Loucy (cell line): Measurements from ENCODE around the gene PRR5L.

ENCODE experiments used
- H2AFZ ChIP-seq: fragments of 200-600 bp; sonication (generic); 2 replicates; pipeline ENCODE4 v1.6.0; 2016; ENCODE audit warnings: antibody characterized with exemption, mild to moderate bottlenecking, low read length, moderate library complexity
- H3F3A ChIP-seq: fragments of 200-600 bp; 2 replicates; pipeline ENCODE4 v1.6.0; 2016; ENCODE audit warnings: antibody characterized with exemption, low read depth, mild to moderate bottlenecking
- H3K27me3 ChIP-seq: fragments of 200-600 bp; sonication (generic); 2 replicates; pipeline ENCODE4 v1.6.1; 2014; ENCODE audit warnings: low read length, mild to moderate bottlenecking; ENCODE audit not compliant: insufficient read depth, poor library complexity, severe bottlenecking
- H3K36me3 ChIP-seq: fragments of 200-600 bp; sonication (generic); 2 replicates; pipeline ENCODE4 v1.6.1; 2016; ENCODE audit warnings: low read length; ENCODE audit not compliant: insufficient read depth
- H3K4me1 ChIP-seq: fragments of 200-600 bp; sonication (generic); 2 replicates; pipeline ENCODE4 v1.5.1; 2014; ENCODE audit warnings: low read length, mild to moderate bottlenecking; ENCODE audit not compliant: insufficient read depth, poor library complexity, severe bottlenecking
- H3K4me2 ChIP-seq: fragments of 200-600 bp; sonication (generic); 2 replicates; pipeline ENCODE4 v1.6.0; 2014; ENCODE audit warnings: antibody characterized with exemption, low read length, low read depth, mild to moderate bottlenecking; ENCODE audit not compliant: poor library complexity, severe bottlenecking
- H3K4me3 ChIP-seq: fragments of 200-600 bp; sonication (generic); 2 replicates; pipeline ENCODE4 v1.5.1; 2014; ENCODE audit warnings: low read length, mild to moderate bottlenecking, mixed read lengths; ENCODE audit not compliant: poor library complexity, severe bottlenecking
- H3K79me2 ChIP-seq: fragments of 200-600 bp; sonication (generic); 2 replicates; pipeline ENCODE4 v1.6.1; 2014; ENCODE audit warnings: low read length; ENCODE audit not compliant: insufficient read depth
- H3K9ac ChIP-seq: fragments of 200-600 bp; sonication (generic); 2 replicates; pipeline ENCODE4 v1.6.0; 2014; ENCODE audit warnings: mild to moderate bottlenecking, low read depth, low read length, moderate library complexity; ENCODE audit not compliant: poor library complexity, severe bottlenecking
- H3K9me2 ChIP-seq: fragments of 200-600 bp; sonication (generic); replicated peaks from 2 replicates; pipeline ENCODE4 v1.6.1; 2016; ENCODE audit warnings: low read depth, low read length, mixed read lengths
- H3K9me3 ChIP-seq: fragments of 200-600 bp; sonication (generic); 2 replicates; pipeline ENCODE4 v1.6.1; 2014; ENCODE audit warnings: mild to moderate bottlenecking, antibody characterized with exemption, low read length, low read depth; ENCODE audit not compliant: insufficient read depth
- H4K20me1 ChIP-seq: fragments of 200-600 bp; sonication (generic); 2 replicates; pipeline ENCODE4 v1.6.0; 2014; ENCODE audit warnings: antibody characterized with exemption, low read length, mild to moderate bottlenecking; ENCODE audit not compliant: insufficient read depth, poor library complexity, severe bottlenecking
- CTCF ChIP-seq: fragments of 200-600 bp; sonication (generic); conservative IDR thresholded peaks from 2 replicates; pipeline ENCODE4 v1.5.1; 2014; ENCODE audit warnings: mild to moderate bottlenecking, antibody characterized with exemption, low read length
- EZH2phosphoT487 ChIP-seq: fragments of 200-600 bp; IDR thresholded peaks from 2 replicates; pipeline ENCODE4 v1.6.1; 2018; ENCODE audit warnings: antibody characterized with exemption, mild to moderate bottlenecking, moderate library complexity, borderline replicate concordance

PRR5L gene

GRCh38 chr11:36360318-36360717, 64.2 kb downstream of the PRR5L start:
- TF ChIP-seq EZH2phosphoT487 (no peak), CTCF (no peak)
- H3K9me3 ChIP-seq: no peaks in the 10 kb centered on the region
- H4K20me1 ChIP-seq: no peaks in the 10 kb centered on the region
- no peaks in the 10 kb centered on the region for H3K79me2 ChIP-seq
- peaks cover 27% of the 10 kb centered on the region for H3F3A ChIP-seq
- peak overlapping the region; percentile 56 for H3K4me3 ChIP-seq
- no peaks in the 10 kb centered on the region for H3K36me3 ChIP-seq
- no peaks in the 10 kb centered on the region for H3K9me2 ChIP-seq
- peak overlapping the region; percentile 64 for H3K9ac ChIP-seq
- peak overlapping the region; percentile 82 for H3K4me2 ChIP-seq
- no peak overlapping the region for H2AFZ ChIP-seq
- no peaks in the 10 kb centered on the region for H3K27me3 ChIP-seq
- H3K4me1 ChIP-seq: peaks cover 96% of the 10 kb centered on the region

- Histone ChIP-seq H4K20me1 (no peaks in the 10 kb centered on the region), H3K4me1 (peaks cover 98% of the 10 kb centered on the region), H2AFZ (no peak overlapping the region), H3K9ac (peak overlapping the region; percentile 64), H3K4me2 (peak overlapping the region; percentile 82), H3K4me3 (peak overlapping the region; percentile 56), H3K36me3 (no peaks in the 10 kb centered on the region), H3K79me2 (no peaks in the 10 kb centered on the region), H3K27me3 (no peaks in the 10 kb centered on the region), H3F3A (peaks cover 32% of the 10 kb centered on the region), H3K9me3 (no peaks in the 10 kb centered on the region), H3K9me2 (no peaks in the 10 kb centered on the region)
- no peak for TF ChIP-seq CTCF
- no peak for TF ChIP-seq EZH2phosphoT487
These were observed 64.8 kb downstream of the PRR5L start for GRCh38 chr11:36360826-36361415.

- H2AFZ ChIP-seq: peak overlapping the region; percentile 32; the same call in 1 of the 2 replicates
- peak overlapping the region; percentile 82 for H3K4me2 ChIP-seq
- TF ChIP-seq CTCF: no peak
- TF ChIP-seq EZH2phosphoT487: no peak
- H3K79me2 ChIP-seq: no peaks in the 10 kb centered on the region
- no peaks in the 10 kb centered on the region for H3K27me3 ChIP-seq
- no peaks in the 10 kb centered on the region for H3K36me3 ChIP-seq
- H3F3A ChIP-seq: peaks cover 31% of the 10 kb centered on the region
- no peaks in the 10 kb centered on the region for H3K9me2 ChIP-seq
- H3K9ac ChIP-seq: peak overlapping the region; percentile 64
- H4K20me1 ChIP-seq: no peaks in the 10 kb centered on the region
- H3K4me1 ChIP-seq: peaks cover 98% of the 10 kb centered on the region
- H3K4me3 ChIP-seq: peak overlapping the region; percentile 12
- H3K9me3 ChIP-seq: no peaks in the 10 kb centered on the region
These were observed 65.4 kb downstream of the PRR5L start for GRCh38 chr11:36361472-36361871.
